HG03135 (cell line): Measurements from ENCODE around the gene RPS29.

ENCODE experiments used
- ATAC-seq: cut with Tn5 transposase; IDR thresholded peaks from one replicate; pipeline ENCODE4 v1.9.1; 2021; ENCODE audit warnings: mild to moderate bottlenecking, moderate library complexity; ENCODE audit not compliant: unreplicated experiment

The RPS29 gene

GRCh38 chr14:49553106-49553505 is 33.1 kb downstream of the RPS29 start:
- ATAC-seq: no peak

- ATAC-seq: no peak
Measured at GRCh38 chr14:49551569-49551968, 34.6 kb downstream of the RPS29 start.

DNA sequence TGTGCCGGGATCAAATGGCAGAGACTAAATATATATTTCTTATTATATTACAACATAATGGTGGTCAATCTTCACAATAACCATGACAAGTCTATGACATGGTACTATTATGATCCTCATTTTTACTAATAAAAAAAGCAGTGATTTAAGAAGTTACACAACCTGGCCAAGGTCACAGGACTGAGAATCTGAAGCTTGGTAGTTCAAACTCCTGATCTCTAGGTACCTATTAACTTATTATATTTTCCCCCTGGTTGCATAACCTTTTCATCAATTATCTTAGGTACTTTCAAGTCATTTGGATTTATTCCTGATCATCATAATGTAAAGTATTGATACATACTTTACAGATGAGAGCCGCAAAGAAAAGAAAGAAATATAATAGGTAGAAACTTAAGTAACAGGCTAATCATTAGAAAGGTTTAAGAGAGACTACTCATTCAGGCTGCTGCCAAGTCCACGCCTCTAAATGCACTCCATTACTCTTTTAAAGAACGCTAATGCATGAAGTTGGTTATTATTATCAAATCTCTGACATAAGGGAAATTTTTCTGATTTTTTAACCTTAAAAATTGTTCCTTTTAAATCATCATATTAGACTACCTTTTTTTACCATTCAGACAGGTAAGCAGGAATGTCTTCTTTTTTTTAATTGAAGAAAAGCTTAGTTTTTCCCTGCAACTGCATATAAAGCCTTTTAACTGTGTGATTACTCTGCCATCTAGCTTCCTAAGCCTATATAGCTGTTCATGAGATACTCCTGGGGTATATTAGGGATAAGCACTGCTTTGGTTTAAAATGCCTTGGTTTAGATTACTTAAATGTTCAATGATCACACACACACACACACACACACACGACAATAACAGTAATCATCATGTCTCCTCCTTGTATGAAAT is 35.6 kb downstream of the RPS29 start:
- ATAC-seq: no peak

DNA sequence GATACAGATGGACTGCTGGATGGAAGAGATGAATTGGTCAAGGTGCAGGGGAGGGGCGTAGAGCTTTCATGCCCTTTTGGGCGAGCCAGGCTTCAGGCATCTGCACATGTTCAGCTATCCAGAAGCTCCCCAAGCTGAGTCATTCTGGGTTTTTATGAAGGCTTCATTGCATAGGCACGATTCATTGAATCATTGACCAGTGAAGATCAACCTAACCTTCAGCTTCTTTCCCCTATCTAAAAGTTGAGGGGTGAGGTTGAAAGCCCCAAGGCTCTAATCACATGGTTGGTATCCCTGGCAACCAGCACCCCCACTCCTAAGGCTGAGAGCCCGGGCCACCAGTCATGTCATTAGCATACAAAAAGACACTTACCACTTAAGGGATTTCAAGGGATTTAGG is 36.3 kb downstream of the RPS29 start:
- ATAC-seq: no peak

- no peak for ATAC-seq
Measured at GRCh38 chr14:49549446-49549845, 36.7 kb downstream of the RPS29 start.

DNA sequence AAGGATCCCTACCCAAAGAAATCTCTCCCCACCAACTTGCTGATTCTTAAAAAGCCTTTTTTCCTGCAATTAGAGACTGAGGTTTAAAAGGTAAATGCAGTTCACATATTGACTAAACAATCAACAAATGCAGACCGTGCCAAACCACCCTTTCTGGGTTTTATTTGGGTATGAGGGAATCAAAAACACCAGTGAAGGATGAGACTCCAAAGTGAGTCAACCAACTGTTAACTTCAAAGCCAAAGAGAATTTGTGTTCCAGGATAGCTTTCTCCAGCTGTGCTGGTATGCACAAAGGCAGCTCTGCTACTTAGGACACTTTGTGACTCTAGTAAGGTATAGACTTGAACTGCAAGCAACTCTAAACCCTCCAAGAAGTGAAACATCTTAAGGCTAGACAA is 39.4 kb downstream of the RPS29 start:
- ATAC-seq: no peak

DNA sequence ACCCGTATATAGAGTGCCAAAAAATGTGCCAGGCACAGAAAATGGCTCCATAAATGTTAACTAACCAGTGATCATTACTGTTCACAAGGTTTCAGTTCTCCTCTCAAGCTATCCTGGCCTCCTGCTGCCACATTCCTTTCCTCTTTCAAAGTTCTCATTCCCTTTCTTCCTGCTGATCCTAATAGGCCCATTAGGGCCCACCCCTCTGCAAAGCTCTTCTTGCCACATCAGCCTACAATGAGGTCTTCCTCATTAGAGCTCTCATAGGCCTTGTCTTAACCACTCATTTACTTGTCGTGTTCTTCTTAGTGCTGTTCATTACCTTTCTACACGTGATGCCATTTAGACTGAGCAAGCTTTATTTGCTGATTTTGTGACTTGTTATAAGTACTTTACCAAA is 40.5 kb downstream of the RPS29 start:
- ATAC-seq: no peak

- no peak for ATAC-seq
Measured at GRCh38 chr14:49545071-49545470, 41.1 kb downstream of the RPS29 start.

- ATAC-seq: no peak
Measured at GRCh38 chr14:49541049-49541448, 45.1 kb downstream of the RPS29 start.

DNA sequence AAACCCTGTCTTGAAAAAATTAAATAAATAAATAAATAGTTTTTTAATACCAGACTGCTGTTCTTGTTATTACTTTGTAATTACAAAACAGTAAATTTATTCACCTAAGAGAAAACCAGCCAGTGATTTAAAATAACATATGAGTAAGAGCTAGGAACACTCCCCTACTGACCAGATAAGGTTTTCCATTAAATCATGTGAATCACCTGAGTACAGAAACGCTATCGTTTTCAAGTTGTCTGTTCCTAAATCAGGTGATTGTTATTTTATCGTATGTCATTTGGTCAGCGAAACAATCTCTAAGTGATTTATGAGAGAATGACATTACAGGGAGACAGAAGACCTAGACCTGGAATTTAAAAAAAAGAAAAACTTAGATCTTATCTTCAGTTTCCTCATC is 47.3 kb downstream of the RPS29 start:
- no peak for ATAC-seq
